Keratinocyte (primary cell): Measurements from ENCODE around the gene ACTN2. TPM values are rescaled to one million over a fixed set of nuclear protein-coding genes. Genes with fewer than 3 reads are reported as not detected.
A peak's percentile ranks its signal among the peaks of the same experiment; 100 is the strongest.

Experiments used
- DNase-seq: peaks from one replicate; pipeline ENCODE4 v3.0.0-alpha.2; 2011; ENCODE audit warnings: low read depth, missing footprints, low spot score
- FAIRE-seq: peaks from 2 replicates; lab custom pipeline; 2011; peaks lifted over from hg19 to GRCh38; lab: Jason Lieb, UNC
- H2AFZ ChIP-seq: 2 replicates; pipeline ENCODE4 v1.6.0; 2012; ENCODE audit warnings: low read length, control low read depth, inconsistent platforms; ENCODE audit not compliant: control insufficient read depth
- H3K27ac ChIP-seq: 2 replicates; pipeline ENCODE4 v1.5.1; 2011; ENCODE audit warnings: low read length; ENCODE audit not compliant: control insufficient read depth, insufficient read depth
- H3K27me3 ChIP-seq: 3 replicates; pipeline ENCODE4 v1.6.0; 2011; ENCODE audit warnings: low read length; ENCODE audit not compliant: control insufficient read depth, insufficient read depth; ENCODE audit errors: extremely low read depth
- H3K36me3 ChIP-seq, 2 experiments: 2 replicates in 1 of 2; 3 replicates in 1 of 2; pipeline ENCODE4 v1.5.1; 2011; ENCODE audit warnings: low read length in 2 of 2, mild to moderate bottlenecking in 1 of 2; ENCODE audit not compliant: control insufficient read depth in 2 of 2, insufficient read depth in 2 of 2; ENCODE audit errors: extremely low read depth in 1 of 2
- H3K4me1 ChIP-seq: 3 replicates; pipeline ENCODE4 v1.5.1; 2011; ENCODE audit warnings: low read length; ENCODE audit not compliant: control insufficient read depth, insufficient read depth; ENCODE audit errors: extremely low read depth
- H3K4me2 ChIP-seq: 3 replicates; pipeline ENCODE4 v1.6.0; 2011; ENCODE audit warnings: low read depth, low read length; ENCODE audit not compliant: control insufficient read depth, insufficient read depth; ENCODE audit errors: extremely low read depth
- H3K4me3 ChIP-seq, 3 experiments: fragments of 200-600 bp in 1 of 3; sonication (generic) in 1 of 3; 2 replicates in 2 of 3; 3 replicates in 1 of 3; pipeline ENCODE4 v1.5.1; 2011 to 2016; ENCODE audit warnings: low read length in 3 of 3, mild to moderate bottlenecking in 3 of 3, control low read depth in 2 of 3, inconsistent platforms in 1 of 3, low read depth in 1 of 3, mixed read lengths in 1 of 3, mixed run types in 1 of 3, moderate library complexity in 1 of 3; ENCODE audit not compliant: control insufficient read depth in 2 of 3, insufficient read depth in 2 of 3; ENCODE audit errors: extremely low read depth in 1 of 3
- H3K79me2 ChIP-seq: 2 replicates; pipeline ENCODE4 v1.6.0; 2012; ENCODE audit warnings: low read length; ENCODE audit not compliant: control insufficient read depth, insufficient read depth
- H3K9ac ChIP-seq: 3 replicates; pipeline ENCODE4 v1.6.0; 2011; ENCODE audit warnings: low read length; ENCODE audit not compliant: control insufficient read depth, insufficient read depth; ENCODE audit errors: extremely low read depth
- H3K9me1 ChIP-seq: 3 replicates; pipeline ENCODE4 v1.6.0; 2011; ENCODE audit warnings: low read length; ENCODE audit not compliant: control insufficient read depth, insufficient read depth; ENCODE audit errors: extremely low read depth
- H3K9me3 ChIP-seq: 2 replicates; pipeline ENCODE4 v1.5.1; 2012; ENCODE audit warnings: low read depth, low read length; ENCODE audit not compliant: control insufficient read depth
- H4K20me1 ChIP-seq: 3 replicates; pipeline ENCODE4 v1.6.0; 2011; ENCODE audit warnings: low read length; ENCODE audit not compliant: control insufficient read depth, insufficient read depth; ENCODE audit errors: extremely low read depth
- CTCF ChIP-seq, 3 experiments: IDR thresholded peaks in 1 of 3; conservative IDR thresholded peaks in 1 of 3; optimal IDR thresholded peaks in 1 of 3; 2 replicates in 2 of 3; 3 replicates in 1 of 3; pipeline versions ENCODE3 to v1.5.1; 2011; ENCODE audit warnings: low read length in 3 of 3, mild to moderate bottlenecking in 3 of 3, moderate library complexity in 2 of 3, control low read depth in 1 of 3, inconsistent platforms in 1 of 3; ENCODE audit not compliant: insufficient read depth in 2 of 3; ENCODE audit errors: extremely low read depth in 1 of 3
- EZH2 ChIP-seq: IDR thresholded peaks from one replicate; pipeline ENCODE4 v1.6.1; 2012; ENCODE audit warnings: inconsistent platforms, mild to moderate bottlenecking, low read length, moderate library complexity
- dilution Hi-C: fragments of 300-500 bp; cut with MboI; formaldehyde crosslinking; loops from one replicate; pipeline ENCODE4 v1.7.0; 2020; ENCODE audit warnings: low sequenced_read_pairs; ENCODE audit not compliant: extremely low pct_ligation_motif_present
- polyA plus RNA-seq, 5 experiments: library from polyadenylated mRNA; depleted of rRNA in 3 of 5; stranded (reverse) in 3 of 5; stranded (forward) in 1 of 5; unstranded in 1 of 5; fragments of >200 nt; gene quantifications; 1 replicate in 1 of 5; 2 replicates in 3 of 5; 3 replicates in 1 of 5; pipeline versions ENCODE4 v1.2.1 to v1.2.3, GENCODE V29; 2011 to 2012; ENCODE audit warnings: missing spikeins in 2 of 5, low read depth in 1 of 5, low replicate concordance in 1 of 5

The ACTN2 gene
- polyA plus RNA-seq, 1 donor (not counting 4 experiments of a cell fraction or from before 2014, with no cell fraction given), result not detected

GRCh38 chr1:236800623-236801022, 114.3 kb downstream of the ACTN2 start:
- peaks cover 17% of the 10 kb centered on the region for H3K4me1 ChIP-seq
- dilution Hi-C loops, result no loop called here
- peaks cover 54% of the 10 kb centered on the region for H3K79me2 ChIP-seq
- DNase-seq (no peak), FAIRE-seq (no peak)
- no peaks in the 10 kb centered on the region for H3K9me3 ChIP-seq
- no peaks in the 10 kb centered on the region for H3K27me3 ChIP-seq
- H3K4me3 ChIP-seq, result peak overlapping the region in 1 of 3 experiments; percentile 34
- peaks cover 1 to 5% of the 10 kb centered on the region in 2 experiments for H3K36me3 ChIP-seq
- H3K9ac ChIP-seq, result peak overlapping the region; percentile 45
- no peaks in the 10 kb centered on the region for H3K9me1 ChIP-seq
- H4K20me1 ChIP-seq, result no peaks in the 10 kb centered on the region
- H2AFZ ChIP-seq, result peak overlapping the region; percentile 80
- H3K27ac ChIP-seq, result peak overlapping the region; percentile 71
- TF ChIP-seq EZH2 (no peak), CTCF (optimal IDR thresholded peaks at IDR 0.05 in 1 of 3, IDR thresholded peaks at IDR 0.05 in 1 of 3, conservative IDR thresholded peaks at IDR 0.05 in 1 of 3; ENCODE audit: extremely low read depth in 1 of 3, insufficient read depth in 2 of 3, low read length in 3 of 3) (no peak)
- H3K4me2 ChIP-seq, result peak overlapping the region; percentile 75

DNA sequence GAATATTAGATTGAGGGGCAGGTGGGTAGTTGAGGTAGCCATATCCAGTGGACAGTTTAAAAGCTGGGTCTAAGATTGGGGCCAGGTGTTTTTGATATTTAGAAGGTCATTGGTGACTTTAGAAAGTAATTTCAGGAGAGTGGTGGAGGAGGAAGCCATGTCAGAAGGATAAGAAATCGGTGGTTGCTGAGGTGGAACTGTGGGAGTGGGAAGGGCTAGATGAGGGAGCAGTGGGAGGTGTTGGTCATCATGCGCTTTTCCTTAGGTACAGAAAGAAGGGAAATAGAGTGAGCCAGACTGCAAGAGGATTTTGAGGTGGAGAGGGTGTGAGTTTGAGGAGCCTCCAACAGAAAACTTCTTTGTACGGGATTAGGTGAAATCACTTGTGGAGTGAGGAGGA, 116.0 kb downstream of the ACTN2 start:
- H3K9ac ChIP-seq, result no peak overlapping the region
- peaks cover 40% of the 10 kb centered on the region for H3K79me2 ChIP-seq
- H3K4me3 ChIP-seq, result no peak overlapping the region
- DNase-seq (no peak), FAIRE-seq (no peak)
- dilution Hi-C loops, result no loop called here
- no peaks in the 10 kb centered on the region for H3K9me1 ChIP-seq
- H3K4me1 ChIP-seq, result peaks cover 17% of the 10 kb centered on the region
- no peaks in the 10 kb centered on the region for H3K27me3 ChIP-seq
- no peak overlapping the region for H2AFZ ChIP-seq
- no peaks in the 10 kb centered on the region for H3K9me3 ChIP-seq
- no peaks in the 10 kb centered on the region for H4K20me1 ChIP-seq
- no peak overlapping the region for H3K27ac ChIP-seq
- TF ChIP-seq CTCF (optimal IDR thresholded peaks at IDR 0.05 in 1 of 3, IDR thresholded peaks at IDR 0.05 in 1 of 3, conservative IDR thresholded peaks at IDR 0.05 in 1 of 3; ENCODE audit: extremely low read depth in 1 of 3, insufficient read depth in 2 of 3, low read length in 3 of 3) (no peak), EZH2 (no peak)
- H3K36me3 ChIP-seq, result peaks cover 4 to 5% of the 10 kb centered on the region in 2 experiments
- H3K4me2 ChIP-seq, result no peak overlapping the region
